ENCODE measurements around the gene CCL21.

DNA sequence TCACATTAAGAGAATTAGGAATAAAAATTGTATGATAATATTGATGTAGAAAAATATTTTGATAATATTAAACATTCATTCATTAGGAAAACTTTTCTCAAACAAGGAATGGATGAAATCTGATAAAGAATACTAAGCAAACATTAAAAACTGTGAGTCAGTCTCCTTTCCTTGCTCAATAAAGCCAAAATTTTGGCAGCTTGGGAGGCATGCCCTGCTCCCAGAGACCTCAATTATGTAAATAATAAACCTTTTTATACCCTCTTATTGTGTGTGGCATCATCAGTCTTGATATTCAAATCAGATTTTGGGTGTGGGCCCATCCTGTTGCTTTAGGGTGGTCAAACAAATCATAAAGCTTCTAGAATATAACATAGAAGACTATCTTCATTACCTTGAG, 36.6 kb upstream of the CCL21 start:
- TF ChIP-seq EZH2 (IDR thresholded peaks at IDR 0.05; ENCODE audit: low read length) (no peak), CTCF (optimal IDR thresholded peaks at IDR 0.05 in 1 of 3, IDR thresholded peaks at IDR 0.05 in 1 of 3, conservative IDR thresholded peaks at IDR 0.05 in 1 of 3; ENCODE audit: extremely low read depth in 1 of 3, insufficient read depth in 2 of 3, low read length in 3 of 3) (no peak)
